MCF 10A (cell line): ENCODE results near the gene IL31RA. TPM values are rescaled to one million over a fixed set of nuclear protein-coding genes. Genes with fewer than 3 reads are reported as not detected.

Source experiments
- BruUV-seq: library from RNA; stranded (reverse); fragments of 400-500 nt; replicated peaks from 2 replicates; lab custom pipeline; 2021; lab: Mats Ljungman, UMichigan
- CTCF ChIA-PET: fragments of 300-600 bp; sonication (Branson Sonifier 250); formaldehyde crosslinking; extraction: SDS; loops from one replicate; lab custom pipeline; 2021; ENCODE audit warnings: antibody characterized with exemption, inconsistent platforms; lab: Yijun Ruan, JAX
- POLR2A ChIA-PET: fragments of 300-600, 350-650 bp; sonication (Branson Sonifier 250); formaldehyde crosslinking; extraction: SDS; loops from one replicate; lab custom pipeline; 2020; ENCODE audit warnings: antibody characterized with exemption, inconsistent platforms; lab: Yijun Ruan, JAX
- DNase-seq: peaks from one replicate; pipeline ENCODE4 v3.0.0-alpha.2; 2018; ENCODE audit not compliant: unreplicated experiment
- H3K27ac Mint-ChIP-seq: one replicate; pipeline ENCODE4 v1.8.0; 2022; ENCODE audit warnings: mild to moderate bottlenecking, low read depth, mixed read lengths; ENCODE audit not compliant: unreplicated experiment
- H3K27me3 Mint-ChIP-seq: one replicate; pipeline ENCODE4 v1.8.0; 2022; ENCODE audit warnings: mixed read lengths; ENCODE audit not compliant: insufficient read depth, unreplicated experiment
- H3K36me3 Mint-ChIP-seq: one replicate; pipeline ENCODE4 v1.8.0; 2022; ENCODE audit warnings: mild to moderate bottlenecking, moderate library complexity, mixed read lengths; ENCODE audit not compliant: insufficient read depth, unreplicated experiment
- H3K4me1 Mint-ChIP-seq: one replicate; pipeline ENCODE4 v1.8.0; 2022; ENCODE audit warnings: mixed read lengths; ENCODE audit not compliant: insufficient read depth, unreplicated experiment
- H3K4me3 Mint-ChIP-seq: one replicate; pipeline ENCODE4 v1.8.0; 2022; ENCODE audit warnings: mild to moderate bottlenecking, moderate library complexity, mixed read lengths; ENCODE audit not compliant: unreplicated experiment
- H3K9me3 Mint-ChIP-seq: one replicate; pipeline ENCODE4 v1.8.0; 2022; ENCODE audit warnings: mixed read lengths; ENCODE audit not compliant: unreplicated experiment
- intact Hi-C: fragments of 100-400 bp; cut with micrococcal nuclease; formaldehyde crosslinking; loops from 2 replicates; pipeline ENCODE4 v1.14.1; 2022
- total RNA-seq: library from RNA; stranded (reverse); gene quantifications from 2 replicates; pipeline ENCODE4 v1.2.3, GENCODE V29; 2022
- TF ChIP-seq, protein P1 (sequence below): fragments of 200-600 bp; IDR thresholded peaks from one replicate; pipeline ENCODE4 v1.8.0; 2022; ENCODE audit warnings: antibody characterized with exemption, mild to moderate bottlenecking; ENCODE audit not compliant: unreplicated experiment

The IL31RA gene
- total RNA-seq, 1 experiment from 2014 or later, result 6.4 TPM

- Mint-ChIP-seq H3K36me3 (no peaks in the 10 kb centered on the region), H3K4me3 (no peak overlapping the region), H3K27ac (no peak overlapping the region), H3K4me1 (no peaks in the 10 kb centered on the region), H3K27me3 (no peaks in the 10 kb centered on the region), H3K9me3 (no peaks in the 10 kb centered on the region)
- TF ChIP-seq, protein P1, sequence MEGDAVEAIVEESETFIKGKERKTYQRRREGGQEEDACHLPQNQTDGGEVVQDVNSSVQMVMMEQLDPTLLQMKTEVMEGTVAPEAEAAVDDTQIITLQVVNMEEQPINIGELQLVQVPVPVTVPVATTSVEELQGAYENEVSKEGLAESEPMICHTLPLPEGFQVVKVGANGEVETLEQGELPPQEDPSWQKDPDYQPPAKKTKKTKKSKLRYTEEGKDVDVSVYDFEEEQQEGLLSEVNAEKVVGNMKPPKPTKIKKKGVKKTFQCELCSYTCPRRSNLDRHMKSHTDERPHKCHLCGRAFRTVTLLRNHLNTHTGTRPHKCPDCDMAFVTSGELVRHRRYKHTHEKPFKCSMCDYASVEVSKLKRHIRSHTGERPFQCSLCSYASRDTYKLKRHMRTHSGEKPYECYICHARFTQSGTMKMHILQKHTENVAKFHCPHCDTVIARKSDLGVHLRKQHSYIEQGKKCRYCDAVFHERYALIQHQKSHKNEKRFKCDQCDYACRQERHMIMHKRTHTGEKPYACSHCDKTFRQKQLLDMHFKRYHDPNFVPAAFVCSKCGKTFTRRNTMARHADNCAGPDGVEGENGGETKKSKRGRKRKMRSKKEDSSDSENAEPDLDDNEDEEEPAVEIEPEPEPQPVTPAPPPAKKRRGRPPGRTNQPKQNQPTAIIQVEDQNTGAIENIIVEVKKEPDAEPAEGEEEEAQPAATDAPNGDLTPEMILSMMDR, result no peak
- POLR2A ChIA-PET, result interaction anchor here (0.7 kb wide), 1 partner anchor 612 kb away, joined by 3 read pairs; the partner anchor contains the start of gene MTREX
- intact Hi-C loops, result loop anchor here (2.0 to 5.0 kb wide), 4 partner anchors 207 to 747 kb away; partner anchors contain the start of genes CDC20B and SLC38A9
- DNase-seq, result no peak
- CTCF ChIA-PET, result no interaction called here
- BruUV-seq, result no TSS peak
These were observed 68.5 kb downstream of the IL31RA start for GRCh38 chr5:55919625-55920024.

DNA sequence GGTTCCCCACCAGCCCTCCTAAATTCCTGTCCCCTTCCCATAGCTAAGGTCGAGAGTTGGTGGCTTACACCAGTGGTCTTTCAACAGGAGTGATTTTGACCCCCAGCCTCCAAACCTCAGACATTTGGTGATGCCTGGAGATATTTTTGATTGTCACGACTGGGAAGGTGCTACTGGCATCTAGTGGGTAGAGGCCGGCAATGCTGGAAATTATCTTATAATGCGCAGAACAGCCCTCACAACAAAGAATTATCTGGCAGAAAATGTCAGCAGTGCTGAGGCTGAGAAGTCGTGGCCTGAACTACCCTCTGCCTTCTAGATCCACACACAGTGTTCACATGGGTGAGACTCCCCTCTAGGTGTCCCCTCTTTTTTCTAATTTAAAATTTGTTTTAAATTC is 69.6 kb downstream of the IL31RA start:
- H3K4me3 Mint-ChIP-seq, result no peak overlapping the region
- TF ChIP-seq, protein P1, result peak; percentile 22
- intact Hi-C loops, result loop anchor here (2.0 to 5.0 kb wide), 4 partner anchors 208 to 748 kb away; partner anchors contain the start of genes CDC20B and SLC38A9
- no peaks in the 10 kb centered on the region for H3K36me3 Mint-ChIP-seq
- H3K27me3 Mint-ChIP-seq, result no peaks in the 10 kb centered on the region
- ChIA-PET CTCF (interaction anchor here (0.6 to 1.9 kb wide), 6 partner anchors 13 to 512 kb away, joined by 3 to 6 read pairs (median 4); no protein-coding TSS in a partner anchor), POLR2A (no interaction called here)
- no peaks in the 10 kb centered on the region for H3K4me1 Mint-ChIP-seq
- BruUV-seq, result no TSS peak
- no peaks in the 10 kb centered on the region for H3K9me3 Mint-ChIP-seq
- H3K27ac Mint-ChIP-seq, result no peak overlapping the region
- DNase-seq, result peak; percentile 35

DNA sequence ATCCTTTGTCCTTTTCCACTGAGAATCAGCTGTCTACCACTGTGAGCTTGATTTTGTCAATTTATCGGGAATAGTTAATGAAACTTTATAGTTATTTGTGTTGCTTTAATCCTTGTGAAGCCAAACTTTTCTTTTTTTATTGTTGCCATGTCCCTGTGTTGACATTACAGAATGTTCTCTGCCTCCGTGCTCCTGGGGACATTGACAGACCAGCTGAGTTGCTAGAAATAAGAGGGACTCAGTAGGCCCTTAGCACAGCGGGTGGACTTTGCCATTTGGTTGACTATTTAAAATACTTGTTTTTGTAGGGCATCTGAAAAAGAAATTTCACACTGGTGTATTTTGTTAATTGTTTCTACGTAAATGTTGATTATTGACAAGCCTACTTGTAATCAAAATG is 70.5 kb downstream of the IL31RA start:
- Mint-ChIP-seq H3K27me3 (no peaks in the 10 kb centered on the region), H3K4me1 (no peaks in the 10 kb centered on the region), H3K9me3 (no peaks in the 10 kb centered on the region), H3K27ac (no peak overlapping the region), H3K4me3 (no peak overlapping the region), H3K36me3 (no peaks in the 10 kb centered on the region)
- CTCF ChIA-PET, result interaction anchor here (0.5 to 1.9 kb wide), 6 partner anchors 14 to 518 kb away, joined by 3 to 6 read pairs (median 3); no protein-coding TSS in a partner anchor
- TF ChIP-seq, protein P1, result no peak
- DNase-seq, result no peak
- intact Hi-C loops, result loop anchor here (2.0 to 5.0 kb wide), 4 partner anchors 209 to 749 kb away; partner anchors contain the start of genes CDC20B and SLC38A9
- BruUV-seq, result no TSS peak
- POLR2A ChIA-PET, result interaction anchor here (0.5 to 0.6 kb wide), 2 partner anchors 14 to 141 kb away, joined by 3 read pairs; no protein-coding TSS in a partner anchor

- ChIA-PET POLR2A (interaction anchor here (1.3 kb wide), 1 partner anchor 9 kb away, joined by 3 read pairs; no protein-coding TSS in a partner anchor), CTCF (interaction anchor here (0.6 to 1.8 kb wide), 3 partner anchors 14 to 562 kb away, joined by 4 to 10 read pairs (median 5); no protein-coding TSS in a partner anchor)
- H3K4me1 Mint-ChIP-seq, result no peaks in the 10 kb centered on the region
- no peak for DNase-seq
- H3K27me3 Mint-ChIP-seq, result no peaks in the 10 kb centered on the region
- H3K27ac Mint-ChIP-seq, result no peak overlapping the region
- no peaks in the 10 kb centered on the region for H3K36me3 Mint-ChIP-seq
- H3K4me3 Mint-ChIP-seq, result no peak overlapping the region
- BruUV-seq, result no TSS peak
- intact Hi-C loops, result loop anchor here (5.0 kb wide), 1 partner anchor 231 kb away; no protein-coding TSS in a partner anchor
- TF ChIP-seq, protein P1, result no peak
- H3K9me3 Mint-ChIP-seq, result no peaks in the 10 kb centered on the region
These were observed 72.1 kb downstream of the IL31RA start for GRCh38 chr5:55923177-55923771.
